NCI-H82 treated with DMSO at 0.1 percent for 48 hours (cell line): ENCODE data around the gene NETO2.
"Not testable (repeated sequence)": the region's sequence is repeated elsewhere in the genome, so short reads cannot be mapped to it uniquely, and the experiment has no call there.

Experiments used
- DNase-seq: peaks from one replicate; lab custom pipeline; 2025; ENCODE audit not compliant: unreplicated experiment; lab: John Stamatoyannopoulos, UW

Gene NETO2

DNA sequence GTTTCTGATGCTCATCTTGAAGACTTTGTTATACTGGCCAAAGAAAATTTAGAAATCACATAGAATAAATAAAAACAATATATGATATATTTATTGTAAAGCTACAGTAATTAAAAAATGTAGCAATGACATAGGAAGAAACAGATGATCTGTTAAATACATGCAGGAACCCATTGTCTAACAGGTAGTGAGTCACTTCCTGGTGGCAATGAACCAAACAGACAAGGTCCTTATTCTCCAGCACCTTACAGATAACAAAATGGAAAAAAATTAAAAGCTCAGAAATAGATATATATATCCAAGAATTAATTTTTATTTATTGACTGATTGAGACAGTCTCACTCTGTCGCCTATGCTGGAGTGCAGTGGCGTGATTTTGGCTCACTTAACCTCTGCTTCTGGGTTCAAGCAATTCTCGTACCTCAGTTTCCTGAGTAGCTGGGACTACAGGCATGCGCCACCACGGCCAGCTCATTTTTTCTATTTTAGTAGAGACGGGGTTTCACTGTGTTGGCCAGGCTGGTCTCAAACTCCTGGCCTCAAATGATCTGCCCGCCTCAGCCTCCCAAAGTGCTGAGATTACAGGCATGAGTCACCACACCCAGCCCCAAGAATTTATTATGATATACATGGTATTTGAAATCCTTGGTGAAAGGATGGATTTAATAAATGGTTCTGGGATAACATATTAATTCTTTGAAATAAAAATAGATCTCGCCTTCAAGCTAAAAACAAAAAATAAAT, 7.5 kb downstream of the NETO2 start:
- no peak for DNase-seq

- DNase-seq = no peak
These were observed 9.2 kb downstream of the NETO2 start for GRCh38 chr16:47134550-47134949.

- no peak for DNase-seq
These were observed 11.4 kb downstream of the NETO2 start for GRCh38 chr16:47132308-47132707.

DNA sequence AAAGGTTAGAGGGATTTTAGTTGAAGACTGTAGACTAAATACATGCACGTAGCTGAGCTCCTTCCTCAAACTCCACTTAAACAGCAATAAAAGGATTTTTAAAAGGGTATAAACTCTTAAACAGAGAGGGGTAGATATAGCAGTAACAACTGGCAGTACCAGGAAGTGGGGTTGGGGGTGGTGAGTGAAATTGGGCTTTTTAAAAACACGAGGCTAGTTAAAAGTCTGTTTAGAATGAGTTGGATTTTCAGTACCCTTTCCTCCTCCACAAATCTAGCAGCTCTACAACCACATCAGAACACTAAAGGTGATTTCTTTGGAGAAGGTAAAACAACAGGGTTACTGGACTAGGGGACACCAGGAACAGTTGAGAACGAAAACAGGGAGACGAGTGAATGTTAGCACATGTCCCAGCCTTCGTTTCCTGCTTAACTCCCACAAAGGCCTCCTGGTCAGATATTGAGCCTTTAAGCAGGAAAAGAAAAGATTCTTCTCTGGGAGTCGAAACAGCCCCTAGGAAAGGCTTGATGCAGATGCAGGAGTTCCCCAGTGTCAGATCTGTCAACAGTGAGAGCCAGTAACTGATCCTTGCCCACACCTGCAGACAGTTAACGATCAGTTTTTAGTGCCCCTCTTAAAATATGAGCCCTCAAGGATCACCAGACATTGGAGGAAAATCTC, 13.8 kb downstream of the NETO2 start:
- DNase-seq = no peak

- DNase-seq = no peak
These were observed 16.2 kb downstream of the NETO2 start for GRCh38 chr16:47127541-47127940.

GRCh38 chr16:47125757-47126156, 18.0 kb downstream of the NETO2 start:
- DNase-seq = no peak

GRCh38 chr16:47113130-47113529, 30.6 kb downstream of the NETO2 start:
- DNase-seq = no peak

GRCh38 chr16:47110939-47111338, 32.8 kb downstream of the NETO2 start:
- DNase-seq = no peak

DNA sequence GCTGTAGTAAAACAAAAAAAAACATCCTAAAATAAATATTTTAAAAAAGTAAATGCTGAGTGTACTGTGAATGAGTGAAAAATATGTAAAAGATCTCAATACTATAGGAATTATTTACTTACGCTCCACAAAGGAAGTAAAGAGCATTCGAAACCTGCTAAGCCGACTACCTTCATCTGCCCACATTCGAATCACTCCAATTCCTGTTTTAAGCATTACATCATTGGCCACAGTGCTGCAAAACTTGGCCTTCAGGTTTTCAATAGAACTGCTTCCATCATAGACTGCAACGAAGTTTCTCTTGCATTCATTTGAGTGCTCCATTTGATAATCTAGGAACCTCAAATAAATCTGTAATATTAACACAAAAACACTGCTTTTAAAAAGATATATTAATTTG, 34.4 kb downstream of the NETO2 start:
- no peak for DNase-seq

DNA sequence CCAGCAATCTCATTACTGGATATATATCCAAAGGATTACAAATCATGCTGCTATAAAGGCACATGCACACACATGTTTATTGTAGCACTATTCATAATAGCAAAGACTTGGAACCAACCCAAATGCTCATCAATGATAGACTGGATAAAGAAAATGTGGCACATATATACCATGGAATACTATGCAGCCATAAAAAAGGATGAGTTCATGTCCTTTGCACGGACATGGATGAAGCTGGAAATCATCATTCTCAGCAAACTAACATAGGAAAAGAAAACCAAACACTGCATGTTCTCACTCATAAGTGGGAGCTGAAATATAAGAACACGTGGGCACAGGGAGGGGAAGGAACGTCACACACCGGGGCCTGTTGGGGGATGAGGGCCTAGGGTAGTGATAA, 40.8 kb downstream of the NETO2 start:
- DNase-seq = not testable (repeated sequence)

- not testable (repeated sequence) for DNase-seq
These were observed 46.6 kb downstream of the NETO2 start for GRCh38 chr16:47097154-47097553.

GRCh38 chr16:47096297-47096696, 47.4 kb downstream of the NETO2 start:
- DNase-seq = no peak

GRCh38 chr16:47084198-47084597, 59.5 kb downstream of the NETO2 start:
- no peak for DNase-seq

GRCh38 chr16:47082099-47082865, 61.5 kb downstream of the NETO2 start:
- DNase-seq = no peak

GRCh38 chr16:47081115-47081514, 62.6 kb downstream of the NETO2 start:
- DNase-seq = no peak

DNA sequence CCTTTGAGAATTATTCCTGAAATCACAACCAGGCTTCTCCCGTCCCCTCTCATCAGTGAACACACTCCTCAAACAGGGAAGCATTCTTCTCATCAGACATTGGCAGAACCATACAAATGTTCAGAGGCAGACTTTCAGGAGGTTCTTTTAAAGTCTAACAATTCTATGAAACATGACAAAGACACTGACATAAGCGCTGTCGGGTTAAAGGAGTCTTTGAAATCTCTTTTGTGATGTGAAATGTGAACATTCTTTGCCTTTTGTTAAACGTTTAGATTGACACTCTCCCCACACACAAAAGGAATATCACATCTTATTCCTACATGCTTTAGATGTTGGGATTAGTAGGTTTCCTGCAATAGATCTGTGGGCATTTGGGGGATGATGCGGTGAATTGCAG, 63.9 kb downstream of the NETO2 start:
- no peak for DNase-seq

GRCh38 chr16:47073223-47074155, 70.3 kb downstream of the NETO2 start:
- no peak for DNase-seq

DNA sequence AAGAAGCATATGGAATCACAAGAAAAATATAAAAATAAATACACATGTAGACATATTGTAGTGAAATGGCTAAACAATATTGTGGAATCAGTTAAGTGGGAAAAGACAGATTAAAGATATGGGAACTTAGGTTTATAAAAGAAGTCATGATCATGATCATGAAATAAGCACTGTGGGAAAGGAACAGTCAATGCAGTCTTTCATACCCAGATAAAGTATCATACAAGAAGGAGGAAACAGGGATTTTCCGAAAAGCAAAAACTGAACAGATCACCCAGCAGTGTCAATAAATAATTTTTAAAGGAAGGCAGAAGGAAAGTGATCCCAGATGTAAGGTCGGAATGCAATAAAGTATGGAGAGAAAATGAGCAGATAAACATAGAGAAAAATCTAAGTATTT, 71.6 kb downstream of the NETO2 start:
- no peak for DNase-seq

- no peak for DNase-seq
These were observed 73.7 kb downstream of the NETO2 start for GRCh38 chr16:47069841-47070584.

- no peak for DNase-seq
These were observed 74.4 kb downstream of the NETO2 start for GRCh38 chr16:47069313-47069712.
